HG03520 (cell line): Measurements from ENCODE around the gene TEDC2.

Experiments
- ATAC-seq: cut with Tn5 transposase; IDR thresholded peaks from one replicate; pipeline ENCODE4 v1.9.1; 2021; ENCODE audit warnings: mild to moderate bottlenecking, moderate library complexity; ENCODE audit not compliant: unreplicated experiment

TEDC2 gene

DNA sequence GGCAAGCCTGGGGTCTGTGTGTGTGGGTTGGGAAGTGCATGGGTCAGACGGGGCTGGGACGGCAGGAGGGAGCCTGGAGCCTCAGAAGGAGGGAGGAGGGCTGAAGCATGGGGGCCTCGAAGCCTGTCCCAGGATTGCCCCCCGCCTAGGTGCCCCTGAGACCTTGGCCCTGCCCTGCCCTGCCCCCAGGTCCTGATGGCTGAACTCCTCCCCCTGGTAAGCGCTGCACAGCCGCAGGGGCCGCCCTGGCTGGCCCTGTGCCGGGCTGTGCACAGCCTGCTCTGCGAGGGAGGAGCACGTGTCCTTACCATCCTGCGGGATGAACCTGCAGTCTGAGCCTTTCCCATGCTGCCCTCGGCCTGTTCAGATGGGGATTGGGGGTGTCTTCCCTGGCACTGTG is 4.4 kb downstream of the TEDC2 start:
- ATAC-seq: no peak

DNA sequence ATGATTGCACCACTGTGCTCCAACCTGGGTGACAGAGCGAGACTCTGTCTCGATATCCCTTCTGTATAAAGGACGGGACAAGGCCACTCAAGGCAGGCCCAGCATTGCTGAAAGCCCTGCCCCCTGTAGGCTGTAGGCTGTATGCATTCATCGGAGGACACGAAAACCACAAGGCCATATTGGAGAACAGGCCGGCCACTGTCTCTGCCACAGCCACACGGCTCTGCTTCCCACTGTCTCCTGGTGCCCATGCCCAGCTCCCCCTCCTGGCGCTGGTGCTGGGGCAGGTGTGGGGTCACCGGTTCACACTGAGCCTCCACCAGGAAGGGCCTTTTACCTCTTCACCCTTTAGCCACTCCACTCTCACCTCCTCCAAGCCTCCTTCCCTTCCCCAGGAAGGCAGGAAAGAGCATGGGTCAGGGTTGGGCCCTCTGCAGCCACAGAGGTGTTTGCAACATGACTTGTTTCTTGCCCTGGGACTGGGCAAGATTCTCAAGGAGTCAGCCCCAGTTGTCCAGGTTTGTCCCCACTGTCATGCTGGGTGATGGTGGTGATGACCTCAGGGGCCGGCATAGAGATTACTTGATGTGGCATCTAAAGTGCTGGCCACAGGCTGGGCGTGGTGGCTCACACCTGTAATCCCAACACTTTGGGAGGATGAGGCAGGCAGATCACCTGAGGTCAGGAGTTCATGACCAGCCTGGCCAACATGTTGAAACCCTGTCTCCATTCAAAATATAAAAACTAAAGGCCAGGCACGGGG is 5.9 kb downstream of the TEDC2 start:
- no peak for ATAC-seq

DNA sequence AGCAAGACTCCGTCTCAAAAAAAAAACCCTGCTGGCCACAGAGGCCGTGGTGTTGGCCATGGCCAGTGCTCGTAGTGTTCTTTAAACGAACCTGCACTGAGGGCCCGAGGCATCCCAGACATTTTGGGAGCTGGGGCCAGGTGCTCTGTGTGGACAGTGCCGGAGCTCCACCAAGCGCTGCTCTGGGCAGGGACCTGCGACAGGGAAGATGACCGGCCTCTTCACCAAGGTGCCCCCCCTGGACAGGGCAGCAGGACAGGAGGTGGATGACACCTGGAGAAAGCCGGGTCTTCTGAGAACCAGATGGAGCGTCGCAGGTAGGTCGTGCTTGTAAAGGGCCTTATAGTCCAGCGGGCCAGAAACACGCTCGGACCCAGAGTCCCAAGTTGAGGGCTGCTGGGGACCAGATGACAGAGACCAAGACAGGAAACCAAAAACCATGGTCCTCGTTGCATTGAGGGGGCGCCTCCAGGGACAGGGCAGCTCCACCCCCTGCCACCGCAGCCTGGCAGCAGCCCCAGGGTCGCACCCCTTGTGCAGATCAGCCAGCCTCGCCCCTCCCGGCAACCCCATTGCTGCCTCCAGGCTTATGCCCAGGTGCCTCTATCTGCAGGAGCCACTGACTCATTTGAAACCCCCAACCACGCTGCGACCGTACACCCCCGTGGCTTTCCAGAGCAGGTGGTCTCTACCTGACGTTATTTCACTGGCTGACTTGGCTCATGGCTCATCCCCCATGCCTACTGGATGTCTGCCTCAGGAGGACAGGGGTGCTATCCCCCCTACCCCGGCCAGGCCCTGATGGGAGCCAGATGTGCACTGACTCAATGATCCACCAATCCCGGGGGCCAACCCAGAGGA is 7.0 kb downstream of the TEDC2 start:
- no peak for ATAC-seq

DNA sequence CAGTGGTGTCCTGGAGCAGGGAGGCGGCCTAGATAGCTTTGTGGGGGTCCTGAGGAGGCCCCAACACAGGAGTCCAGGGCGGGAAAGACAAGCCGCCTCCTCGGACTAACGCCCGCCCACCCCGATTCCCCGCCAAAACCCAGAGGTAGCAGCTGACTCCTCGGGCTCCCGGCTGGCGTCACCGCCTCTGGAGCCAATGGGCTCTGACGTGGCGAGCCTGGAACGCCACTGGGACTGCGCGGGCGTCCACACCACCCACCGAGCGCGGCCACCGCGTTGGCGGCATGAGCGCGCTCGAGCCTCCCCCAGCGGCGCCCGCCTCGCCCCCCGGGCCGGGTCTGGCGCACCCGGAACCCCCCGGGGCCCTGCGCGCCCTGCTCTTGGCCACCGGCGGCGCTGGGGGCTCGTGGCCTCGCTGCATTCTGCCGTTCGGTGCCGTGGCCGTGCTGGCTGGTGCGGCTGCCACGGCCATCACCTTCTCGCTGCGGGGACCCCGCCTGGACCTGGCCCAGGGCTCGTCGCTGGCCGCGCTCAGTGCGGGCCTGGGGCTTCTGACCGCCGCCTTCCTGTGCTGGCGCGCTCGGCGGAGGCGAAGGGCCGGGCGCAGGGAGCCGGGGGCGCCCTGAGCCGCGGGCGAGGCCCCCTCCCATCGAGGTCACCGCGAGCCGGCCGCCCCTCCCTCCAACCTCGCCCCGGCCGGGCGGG is 7.8 kb downstream of the TEDC2 start:
- ATAC-seq: no peak

DNA sequence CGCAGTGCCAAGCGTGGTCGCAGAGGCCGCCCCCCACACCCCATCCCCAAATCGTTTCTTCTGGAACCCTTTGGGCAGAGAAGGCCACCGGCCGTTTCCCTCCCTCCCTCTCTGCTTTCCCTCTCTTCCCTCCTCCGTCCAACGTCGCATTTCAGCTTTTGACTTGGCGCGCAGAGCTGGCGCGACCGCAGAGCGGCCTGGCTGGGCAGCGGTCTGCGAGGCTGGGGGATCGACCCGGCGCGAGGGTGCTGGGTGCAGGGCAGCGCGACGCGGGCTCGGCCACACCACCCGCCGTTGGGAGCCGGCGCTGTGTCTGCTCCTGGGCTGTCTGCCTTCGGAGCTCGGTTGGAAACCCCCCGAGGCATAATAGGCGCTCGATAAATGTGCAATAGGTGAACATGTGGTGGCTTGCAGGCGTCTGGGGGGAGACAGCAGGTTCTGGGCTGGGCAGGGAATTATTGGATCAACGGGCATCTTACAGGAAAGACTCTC is 8.4 kb downstream of the TEDC2 start:
- ATAC-seq: no peak

DNA sequence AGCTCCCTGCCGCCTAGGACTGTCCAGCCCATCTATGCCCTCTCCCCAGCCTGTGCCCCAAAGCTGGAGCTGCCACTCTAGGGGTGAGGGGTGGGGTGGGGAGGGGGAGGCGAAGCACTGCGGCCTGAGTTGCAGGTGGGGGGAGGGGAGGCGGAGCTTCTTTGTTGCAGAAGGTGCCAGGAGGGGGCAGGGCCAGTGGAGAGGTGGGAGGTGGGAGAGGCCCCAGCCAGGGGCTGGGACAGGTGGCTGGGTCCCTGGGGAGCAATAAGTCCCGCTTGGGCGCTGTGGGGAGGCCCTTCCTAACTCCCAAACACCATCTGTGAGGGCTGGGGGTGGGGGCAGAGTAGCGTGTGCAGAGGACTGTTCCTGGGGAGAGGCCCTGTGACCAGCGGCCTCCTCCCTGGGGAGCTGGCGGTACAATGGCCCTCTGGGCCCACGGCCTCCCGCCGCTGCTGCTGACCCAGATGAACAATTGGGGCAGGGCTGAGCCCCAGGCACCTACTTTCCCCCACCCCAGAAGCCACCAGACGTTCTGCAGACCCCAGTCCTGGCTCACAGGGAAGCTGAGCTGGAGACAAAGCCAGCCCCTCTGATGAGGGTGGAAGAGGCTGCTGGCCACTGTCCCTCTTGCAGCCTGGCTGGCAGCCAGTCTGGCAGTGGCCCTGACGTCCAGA is 9.0 kb downstream of the TEDC2 start:
- ATAC-seq: no peak

DNA sequence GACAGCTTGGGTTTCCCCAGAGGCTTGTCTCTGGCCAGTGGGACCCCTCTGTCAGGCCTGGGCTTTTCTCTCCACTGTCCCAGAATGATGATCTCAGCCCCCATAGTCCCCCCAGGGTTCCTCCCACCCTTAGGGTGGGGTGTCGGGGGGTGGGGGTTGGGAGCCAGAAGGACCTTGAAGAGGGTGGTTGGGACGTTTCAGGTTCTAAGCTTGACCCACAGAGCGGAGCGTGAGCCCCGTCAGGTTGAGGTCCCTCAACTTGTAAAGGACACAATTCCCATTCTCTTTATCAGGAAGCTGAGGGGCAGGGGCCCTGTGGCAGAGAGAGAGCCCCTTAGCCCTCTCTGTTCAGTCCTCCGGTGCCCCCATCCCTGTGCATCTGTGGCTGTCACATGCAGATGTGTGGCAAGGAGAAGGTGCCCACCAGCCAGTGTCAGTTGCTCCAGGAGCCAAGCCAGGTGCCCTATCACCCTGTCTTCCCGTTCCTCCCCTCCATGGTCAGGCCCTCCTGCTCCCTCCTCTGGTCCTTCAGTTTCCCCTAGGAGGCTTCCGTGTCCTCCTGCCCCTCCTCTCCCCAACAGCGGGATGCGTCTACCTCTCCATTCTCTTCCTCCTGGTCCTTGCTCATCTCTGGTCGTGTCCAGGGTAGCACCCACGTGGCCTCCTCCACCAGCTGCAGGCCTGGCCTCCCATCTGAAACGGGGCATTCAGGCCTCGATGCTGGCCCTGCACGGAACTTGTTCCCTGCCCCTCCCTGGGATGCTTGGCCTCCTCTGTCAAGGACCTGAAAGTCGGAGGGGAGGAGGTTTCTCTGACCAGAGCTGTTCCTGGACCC is 9.7 kb downstream of the TEDC2 start:
- no peak for ATAC-seq

DNA sequence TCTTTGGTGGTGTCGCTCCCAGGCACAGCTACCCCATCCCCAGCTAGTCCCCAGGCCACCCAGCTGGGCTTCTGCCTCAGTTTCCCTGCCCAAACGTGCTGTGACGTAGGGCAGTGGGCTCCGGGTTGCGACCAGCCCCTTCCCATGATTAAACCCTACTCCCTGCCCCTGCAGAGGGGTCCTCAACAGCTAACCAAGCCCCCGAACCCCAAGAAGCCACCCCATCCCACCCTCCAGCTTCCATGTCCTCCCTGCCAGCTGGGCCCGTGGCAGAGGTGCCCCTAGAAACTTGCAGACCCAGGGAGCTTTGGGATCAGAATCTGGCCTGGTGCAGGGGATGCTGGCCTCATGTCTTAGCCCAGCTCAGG is 10.3 kb downstream of the TEDC2 start:
- ATAC-seq: no peak

DNA sequence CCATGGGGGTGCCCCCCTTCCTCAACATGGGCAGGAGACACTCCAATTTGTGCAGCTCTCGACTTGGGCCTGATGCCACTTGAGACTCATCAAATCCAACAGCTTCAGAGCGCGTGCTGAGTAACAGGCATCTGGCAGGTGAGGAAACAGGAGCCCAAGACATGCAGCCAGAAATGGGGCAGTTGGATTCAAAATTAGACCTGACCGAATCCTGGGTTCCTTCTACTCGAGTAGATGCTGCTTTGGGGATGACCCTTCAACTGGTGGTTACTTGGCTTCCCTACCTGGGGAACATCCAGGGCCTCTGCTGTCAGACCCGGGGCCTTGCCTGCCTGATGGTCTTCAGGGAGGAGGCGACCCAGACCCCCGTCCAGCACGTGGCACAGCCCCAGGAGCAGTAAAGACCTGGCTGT is 10.7 kb downstream of the TEDC2 start:
- no peak for ATAC-seq

DNA sequence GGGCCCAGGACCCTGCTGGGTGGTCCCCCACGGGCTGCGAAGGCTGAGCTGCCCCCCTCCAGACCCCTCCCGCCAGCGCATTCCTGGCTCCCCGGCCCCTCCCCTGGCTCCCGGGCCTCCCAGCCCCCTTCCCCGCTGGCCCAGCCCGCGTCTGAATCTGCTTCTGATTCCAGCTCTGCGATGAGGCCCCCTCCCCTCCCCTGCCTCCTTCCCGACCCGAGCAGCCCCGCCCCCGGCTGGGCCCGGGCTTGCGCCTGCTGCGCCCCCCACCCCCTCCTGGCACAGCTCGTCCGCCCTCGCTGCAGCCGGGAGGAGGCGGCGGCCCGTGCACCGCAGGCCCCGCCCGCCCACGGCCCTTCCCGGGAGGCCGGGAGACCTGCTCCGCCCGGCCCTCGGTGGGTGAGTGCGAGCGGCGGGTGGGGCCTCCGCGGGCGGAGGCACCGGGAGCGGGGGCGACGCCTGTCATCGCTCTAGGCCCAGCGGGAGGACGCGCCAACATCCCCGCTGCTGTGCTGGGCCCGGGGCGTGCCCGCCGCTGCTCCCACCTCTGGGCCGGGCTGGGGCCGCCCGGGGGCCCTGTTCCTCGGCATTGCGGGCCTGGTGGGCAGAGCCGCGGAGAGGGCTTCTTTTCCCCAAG is 11.2 kb downstream of the TEDC2 start, which contains the start of gene NTN3:
Gene NTN3, plus strand, starts transcription at position 282 of the 637 bp plus-strand sequence. CDS start 405 bp downstream, outside the sequence.
- no peak for ATAC-seq

DNA sequence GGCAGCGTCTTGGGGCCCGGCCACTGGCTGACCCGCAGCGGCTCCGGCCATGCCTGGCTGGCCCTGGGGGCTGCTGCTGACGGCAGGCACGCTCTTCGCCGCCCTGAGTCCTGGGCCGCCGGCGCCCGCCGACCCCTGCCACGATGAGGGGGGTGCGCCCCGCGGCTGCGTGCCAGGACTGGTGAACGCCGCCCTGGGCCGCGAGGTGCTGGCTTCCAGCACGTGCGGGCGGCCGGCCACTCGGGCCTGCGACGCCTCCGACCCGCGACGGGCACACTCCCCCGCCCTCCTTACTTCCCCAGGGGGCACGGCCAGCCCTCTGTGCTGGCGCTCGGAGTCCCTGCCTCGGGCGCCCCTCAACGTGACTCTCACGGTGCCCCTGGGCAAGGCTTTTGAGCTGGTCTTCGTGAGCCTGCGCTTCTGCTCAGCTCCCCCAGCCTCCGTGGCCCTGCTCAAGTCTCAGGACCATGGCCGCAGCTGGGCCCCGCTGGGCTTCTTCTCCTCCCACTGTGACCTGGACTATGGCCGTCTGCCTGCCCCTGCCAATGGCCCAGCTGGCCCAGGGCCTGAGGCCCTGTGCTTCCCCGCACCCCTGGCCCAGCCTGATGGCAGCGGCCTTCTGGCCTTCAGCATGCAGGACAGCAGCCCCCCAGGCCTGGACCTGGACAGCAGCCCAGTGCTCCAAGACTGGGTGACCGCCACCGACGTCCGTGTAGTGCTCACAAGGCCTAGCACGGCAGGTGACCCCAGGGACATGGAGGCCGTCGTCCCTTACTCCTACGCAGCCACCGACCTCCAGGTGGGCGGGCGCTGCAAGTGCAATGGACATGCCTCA is 12.0 kb downstream of the TEDC2 start:
- no peak for ATAC-seq

DNA sequence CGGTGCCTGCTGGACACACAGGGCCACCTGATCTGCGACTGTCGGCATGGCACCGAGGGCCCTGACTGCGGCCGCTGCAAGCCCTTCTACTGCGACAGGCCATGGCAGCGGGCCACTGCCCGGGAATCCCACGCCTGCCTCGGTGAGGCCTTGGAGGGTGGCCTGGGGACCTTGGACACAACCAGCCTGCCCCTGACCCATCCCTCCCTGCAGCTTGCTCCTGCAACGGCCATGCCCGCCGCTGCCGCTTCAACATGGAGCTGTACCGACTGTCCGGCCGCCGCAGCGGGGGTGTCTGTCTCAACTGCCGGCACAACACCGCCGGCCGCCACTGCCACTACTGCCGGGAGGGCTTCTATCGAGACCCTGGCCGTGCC is 12.6 kb downstream of the TEDC2 start:
- no peak for ATAC-seq

DNA sequence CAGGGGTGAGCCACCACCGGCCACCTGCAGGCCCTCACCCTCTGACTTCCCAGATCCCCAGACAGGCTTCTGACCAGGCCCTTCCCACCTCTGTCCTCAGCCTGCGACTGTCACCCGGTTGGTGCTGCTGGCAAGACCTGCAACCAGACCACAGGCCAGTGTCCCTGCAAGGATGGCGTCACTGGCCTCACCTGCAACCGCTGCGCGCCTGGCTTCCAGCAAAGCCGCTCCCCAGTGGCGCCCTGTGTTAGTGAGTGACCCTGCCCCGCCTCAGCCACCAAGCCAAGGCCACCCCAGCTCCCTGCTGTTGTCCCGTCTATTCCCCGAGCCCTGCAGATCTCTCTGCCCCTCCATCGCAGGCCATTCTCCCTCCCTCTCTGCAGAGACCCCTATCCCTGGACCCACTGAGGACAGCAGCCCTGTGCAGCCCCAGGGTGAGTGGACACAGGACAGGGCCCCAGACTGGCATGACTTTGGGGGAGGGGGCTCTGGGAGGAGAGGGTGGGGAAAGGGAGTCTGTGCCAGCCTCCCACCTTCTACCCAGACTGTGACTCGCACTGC is 13.1 kb downstream of the TEDC2 start:
- no peak for ATAC-seq

DNA sequence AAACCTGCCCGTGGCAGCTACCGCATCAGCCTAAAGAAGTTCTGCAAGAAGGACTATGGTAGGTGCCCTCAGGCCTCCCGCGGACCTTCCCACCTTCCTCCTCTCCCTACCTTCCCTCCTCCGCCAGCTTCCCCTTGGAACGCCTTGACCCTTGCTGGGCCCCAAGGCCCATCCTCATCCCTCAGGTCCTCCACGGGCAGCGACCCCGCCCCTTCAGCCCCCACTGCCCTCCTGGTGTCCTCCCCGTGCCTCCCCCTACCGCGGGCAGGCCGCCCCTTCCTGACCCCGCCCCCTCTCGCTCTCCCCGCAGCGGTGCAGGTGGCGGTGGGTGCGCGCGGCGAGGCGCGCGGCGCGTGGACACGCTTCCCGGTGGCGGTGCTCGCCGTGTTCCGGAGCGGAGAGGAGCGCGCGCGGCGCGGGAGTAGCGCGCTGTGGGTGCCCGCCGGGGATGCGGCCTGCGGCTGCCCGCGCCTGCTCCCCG is 13.6 kb downstream of the TEDC2 start:
- ATAC-seq: no peak

DNA sequence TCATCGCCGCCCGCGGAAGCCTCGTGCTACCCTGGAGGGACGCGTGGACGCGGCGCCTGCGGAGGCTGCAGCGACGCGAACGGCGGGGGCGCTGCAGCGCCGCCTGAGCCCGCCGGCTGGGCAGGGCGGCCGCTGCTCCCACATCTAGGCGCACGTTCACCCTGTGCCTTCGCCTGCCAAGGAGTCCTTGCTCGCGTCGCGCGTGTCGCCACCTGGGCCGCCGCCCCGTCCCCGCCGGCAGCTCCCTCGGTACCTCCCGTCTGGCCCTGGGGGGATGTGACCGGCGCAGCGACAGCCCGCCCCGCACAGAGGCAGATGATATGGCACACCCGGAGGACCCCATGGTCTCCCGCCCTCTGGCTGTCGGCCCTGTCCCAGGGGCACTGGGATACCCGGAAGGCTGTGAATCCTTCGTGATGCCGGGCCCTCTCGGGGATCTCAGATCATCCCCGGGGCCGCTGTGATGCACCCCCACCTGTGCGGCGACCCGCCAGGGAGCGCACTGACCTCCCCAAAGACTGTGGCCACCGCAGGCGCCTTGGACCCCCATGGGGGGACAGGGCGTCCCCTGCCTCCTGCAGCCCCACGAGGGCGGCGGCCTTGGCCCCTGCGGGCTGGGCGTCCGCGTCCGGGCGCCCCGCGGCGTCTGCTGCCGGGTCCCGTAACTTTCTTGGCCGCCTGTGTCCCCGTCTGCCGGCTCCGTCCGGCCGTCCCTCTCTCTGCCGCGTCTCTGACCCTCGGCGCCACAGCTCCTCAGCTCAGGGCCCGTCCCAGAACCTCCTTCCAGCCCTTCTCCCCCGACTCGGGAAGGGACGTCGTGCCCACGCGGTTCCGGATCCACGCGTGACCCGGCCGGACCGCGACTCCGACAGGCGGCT is 14.3 kb downstream of the TEDC2 start:
- no peak for ATAC-seq

DNA sequence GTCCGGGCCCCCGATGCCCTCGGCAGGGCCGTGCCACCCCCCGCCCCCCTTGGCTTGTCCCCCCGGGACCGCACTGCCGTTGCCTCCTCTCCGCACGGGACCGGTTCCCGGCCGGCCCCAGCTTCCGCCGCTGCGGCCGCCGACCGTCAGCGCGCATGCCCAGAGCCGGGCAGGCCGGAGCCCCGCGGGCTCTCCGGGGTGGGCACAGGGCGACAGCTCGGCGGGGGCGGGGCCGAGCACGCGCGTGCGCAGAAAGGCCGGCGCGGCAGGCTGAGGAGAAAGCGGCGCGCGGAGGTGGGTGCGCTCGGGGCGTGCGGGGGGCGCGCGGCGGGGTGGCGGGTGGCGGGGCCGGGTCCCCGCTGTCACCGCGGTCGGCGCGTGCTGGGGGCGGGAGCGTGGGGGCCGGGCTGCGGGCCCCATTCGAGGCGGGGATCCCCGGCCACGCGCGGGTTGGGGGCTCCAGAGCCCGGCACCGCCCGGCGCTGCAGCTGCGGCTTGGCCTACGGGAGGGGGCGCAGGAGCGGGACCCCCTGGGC is 15.0 kb downstream of the TEDC2 start, which contains the start of gene TBC1D24:
Gene TBC1D24, plus strand, starts transcription at position 251 of the 536 bp plus-strand sequence. CDS start 21,022 bp downstream, outside the sequence.
- peak; percentile 49 for ATAC-seq
